Measurements from ENCODE around the gene C2orf49. TPM values are rescaled to one million over a fixed set of nuclear protein-coding genes. Genes with fewer than 3 reads are reported as not detected.

C2orf49 gene
- total RNA-seq, 1 donor from 2014 or later, result 21.2 TPM

GRCh38 chr2:105371156-105371555, 33.8 kb downstream of the C2orf49 start:
- no peak overlapping the region for H3K4me3 ChIP-seq (ENCODE audit: low read depth, low read length)
- no peak for TF ChIP-seq CTCF (conservative IDR thresholded peaks at IDR 0.05; ENCODE audit: low read depth, low read length)
- no peak for DNase-seq (ENCODE audit: low read depth)

GRCh38 chr2:105371810-105372209, 34.5 kb downstream of the C2orf49 start:
- TF ChIP-seq CTCF (conservative IDR thresholded peaks at IDR 0.05; ENCODE audit: low read depth, low read length), result no peak
- no peak for DNase-seq (ENCODE audit: low read depth)
- no peak overlapping the region for H3K4me3 ChIP-seq (ENCODE audit: low read depth, low read length)

- TF ChIP-seq CTCF (conservative IDR thresholded peaks at IDR 0.05; ENCODE audit: low read depth, low read length), result no peak
- H3K4me3 ChIP-seq (ENCODE audit: low read depth, low read length), result no peak overlapping the region
- no peak for DNase-seq (ENCODE audit: low read depth)
Measured at GRCh38 chr2:105373344-105373781, 36.0 kb downstream of the C2orf49 start.

- TF ChIP-seq CTCF (conservative IDR thresholded peaks at IDR 0.05; ENCODE audit: low read depth, low read length), result no peak
- DNase-seq (ENCODE audit: low read depth), result no peak
- no peak overlapping the region for H3K4me3 ChIP-seq (ENCODE audit: low read depth, low read length)
Measured at GRCh38 chr2:105373895-105374401, 36.6 kb downstream of the C2orf49 start.

GRCh38 chr2:105375001-105375561, 37.7 kb downstream of the C2orf49 start:
- DNase-seq (ENCODE audit: low read depth), result no peak
- TF ChIP-seq CTCF (conservative IDR thresholded peaks at IDR 0.05; ENCODE audit: low read depth, low read length), result no peak
- no peak overlapping the region for H3K4me3 ChIP-seq (ENCODE audit: low read depth, low read length)

GRCh38 chr2:105376010-105376409, 38.7 kb downstream of the C2orf49 start:
- TF ChIP-seq CTCF (conservative IDR thresholded peaks at IDR 0.05; ENCODE audit: low read depth, low read length), result no peak
- DNase-seq (ENCODE audit: low read depth), result no peak
- no peak overlapping the region for H3K4me3 ChIP-seq (ENCODE audit: low read depth, low read length)

GRCh38 chr2:105376789-105377240, 39.5 kb downstream of the C2orf49 start:
- TF ChIP-seq CTCF (conservative IDR thresholded peaks at IDR 0.05; ENCODE audit: low read depth, low read length), result no peak
- H3K4me3 ChIP-seq (ENCODE audit: low read depth, low read length), result no peak overlapping the region
- DNase-seq (ENCODE audit: low read depth), result no peak
